GM21717 (cell line): ENCODE results near the gene KRT5.
"Not testable (repeated sequence)": the region's sequence is repeated elsewhere in the genome, so short reads cannot be mapped to it uniquely, and the experiment has no call there.

ENCODE experiments used
- ATAC-seq: cut with Tn5 transposase; IDR thresholded peaks from one replicate; pipeline ENCODE4 v1.9.1; 2021; ENCODE audit warnings: mild to moderate bottlenecking, moderate library complexity; ENCODE audit not compliant: unreplicated experiment

The KRT5 gene

GRCh38 chr12:52497975-52498374 is 22.2 kb downstream of the KRT5 start:
- no peak for ATAC-seq

GRCh38 chr12:52496590-52497071 is 23.6 kb downstream of the KRT5 start:
- ATAC-seq = no peak

DNA sequence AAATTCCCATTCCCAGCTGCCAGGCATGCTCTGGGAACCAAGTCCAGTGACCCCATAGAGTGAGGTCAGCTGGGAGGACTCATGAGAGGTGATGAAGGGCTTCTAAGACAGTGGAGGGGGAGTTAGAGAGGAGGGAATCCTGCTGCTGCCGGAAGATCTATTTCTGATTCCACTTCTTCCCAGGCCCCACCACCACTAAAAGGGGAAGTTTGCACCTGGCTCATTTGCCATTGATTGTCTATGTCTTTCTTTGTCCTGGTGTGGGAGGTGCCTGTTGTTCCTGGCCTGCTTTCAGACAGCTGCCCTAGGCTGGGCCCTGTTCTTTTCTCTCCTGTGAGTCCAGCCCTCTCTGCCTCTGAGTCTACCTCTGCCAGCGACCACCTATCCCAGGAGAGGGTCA is 24.1 kb downstream of the KRT5 start:
- ATAC-seq = no peak

DNA sequence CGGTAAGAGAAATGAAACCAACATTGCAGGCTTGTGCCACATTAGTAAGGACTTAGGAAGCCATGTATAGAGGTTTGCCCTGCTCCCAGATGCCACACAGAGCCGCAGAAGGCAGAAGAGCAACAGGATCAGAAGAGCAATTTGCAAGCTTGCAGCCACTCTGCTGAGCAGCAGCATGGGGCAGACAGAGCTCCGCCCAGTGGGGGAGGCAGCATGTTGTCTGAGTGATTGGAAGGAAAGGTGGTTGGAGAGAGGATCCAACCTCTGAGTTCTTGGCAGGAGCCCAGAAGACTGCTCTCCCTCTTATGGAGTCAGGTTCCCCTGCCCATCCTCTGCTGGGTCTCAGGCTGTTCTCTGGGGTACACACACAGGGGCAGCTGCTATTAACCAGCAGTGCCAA is 24.8 kb downstream of the KRT5 start:
- ATAC-seq = no peak

DNA sequence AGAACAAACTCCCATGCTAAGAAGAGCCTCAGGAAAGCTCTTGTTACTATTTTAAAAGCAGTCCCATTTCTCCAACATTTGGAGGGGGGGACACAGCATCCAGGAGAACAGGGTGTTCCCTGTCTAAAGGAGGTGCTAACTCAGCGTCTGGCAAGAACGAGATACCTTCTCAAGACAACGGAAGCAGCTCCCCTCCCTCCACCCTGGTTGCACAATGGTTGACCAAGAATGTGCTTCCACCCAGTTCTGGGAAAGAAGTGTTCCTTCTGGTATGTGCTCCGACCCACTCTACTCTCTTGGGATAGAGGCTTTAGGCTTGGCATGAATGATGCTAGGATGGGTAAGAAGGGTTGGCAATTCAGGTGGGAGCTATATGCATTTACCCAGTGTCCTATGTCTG is 25.7 kb downstream of the KRT5 start:
- no peak for ATAC-seq

GRCh38 chr12:52494100-52494499 is 26.1 kb downstream of the KRT5 start:
- ATAC-seq = no peak

DNA sequence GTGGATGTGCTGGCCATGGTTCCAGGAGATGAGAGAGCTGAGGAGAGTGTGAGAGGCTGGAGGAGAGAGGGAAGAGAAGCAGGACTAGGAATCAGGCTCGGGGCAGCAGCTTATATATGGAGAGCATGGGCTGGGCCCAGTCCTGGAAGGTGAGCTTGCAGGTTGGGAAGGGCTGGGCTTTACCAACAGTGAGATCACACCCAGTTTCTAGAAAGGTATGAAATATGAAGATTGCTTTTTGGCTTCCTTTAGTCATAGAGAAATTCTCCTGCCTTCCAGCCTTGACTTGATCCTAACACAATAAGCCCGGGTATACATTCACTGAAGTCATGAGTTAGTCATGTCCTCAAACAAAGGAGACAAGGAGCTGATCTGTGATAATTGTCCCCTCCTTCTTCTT is 27.0 kb downstream of the KRT5 start, which contains the start of gene KRT6A:
KRT6A (minus strand) TSS at position 86 of the 400 bp plus-strand sequence; CDS start at position 17, 69 bp downstream.
- no peak for ATAC-seq

DNA sequence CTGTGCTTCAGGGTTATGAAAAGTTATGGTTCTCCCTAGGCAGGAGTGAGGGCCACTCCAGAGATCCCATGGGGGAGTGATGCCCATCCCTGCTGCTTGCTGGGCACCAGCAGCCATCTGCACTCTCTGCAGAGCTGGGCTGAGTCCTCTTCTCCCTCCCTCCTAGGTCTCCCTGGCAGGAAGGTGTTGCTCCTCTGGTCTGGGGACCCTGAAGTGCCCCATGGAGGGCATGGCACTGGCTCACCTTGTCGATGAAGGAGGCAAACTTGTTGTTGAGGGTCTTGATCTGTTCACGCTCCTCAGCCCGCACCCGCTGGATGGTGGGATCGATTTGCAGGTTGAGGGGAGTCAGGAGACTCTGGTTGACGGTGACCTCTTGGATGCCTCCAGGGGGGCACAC is 27.8 kb downstream of the KRT5 start:
- not testable (repeated sequence) for ATAC-seq

- not testable (repeated sequence) for ATAC-seq
These were observed 28.7 kb downstream of the KRT5 start for GRCh38 chr12:52491495-52491894.

DNA sequence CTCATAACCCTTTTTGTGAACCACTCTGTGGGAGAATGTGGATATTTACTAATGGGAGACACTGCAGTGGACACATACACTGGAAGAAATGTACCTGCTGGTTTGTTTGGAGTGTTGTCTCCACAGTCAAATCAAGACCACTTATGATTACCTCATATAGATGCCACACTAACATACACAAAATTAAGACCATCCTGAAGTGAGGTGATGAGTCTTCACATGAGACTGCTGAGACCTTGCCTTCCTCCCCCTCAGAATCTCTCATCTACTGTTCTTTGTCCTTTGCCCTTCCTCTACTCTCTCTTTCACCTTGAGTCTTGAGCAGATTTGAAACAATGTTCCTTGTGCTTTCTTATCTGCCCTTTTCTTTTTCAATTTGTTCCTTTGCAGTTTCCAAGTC is 31.5 kb downstream of the KRT5 start:
- ATAC-seq = no peak

GRCh38 chr12:52487744-52488443 is 32.3 kb downstream of the KRT5 start:
- ATAC-seq = not testable (repeated sequence)

DNA sequence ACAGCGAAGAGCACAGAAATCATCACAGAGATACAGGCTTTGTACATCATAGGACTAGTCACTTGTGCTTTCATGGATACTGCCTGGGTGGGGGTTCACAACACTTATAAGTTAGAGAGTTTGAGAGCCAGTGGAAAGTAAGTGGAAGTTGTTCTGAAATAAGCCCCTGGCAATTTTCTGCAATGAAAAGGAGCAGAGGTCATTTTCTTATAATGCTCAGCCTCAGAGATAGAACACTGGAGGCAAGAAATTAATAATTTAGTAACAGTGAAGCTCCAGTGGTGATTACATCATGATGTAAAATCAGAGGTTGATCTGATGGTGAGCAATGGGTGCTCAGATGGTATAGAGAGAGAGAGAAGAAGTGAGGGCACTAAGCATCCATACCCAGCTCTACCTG is 33.0 kb downstream of the KRT5 start:
- no peak for ATAC-seq

GRCh38 chr12:52486166-52487105 is 33.8 kb downstream of the KRT5 start:
- no peak for ATAC-seq

DNA sequence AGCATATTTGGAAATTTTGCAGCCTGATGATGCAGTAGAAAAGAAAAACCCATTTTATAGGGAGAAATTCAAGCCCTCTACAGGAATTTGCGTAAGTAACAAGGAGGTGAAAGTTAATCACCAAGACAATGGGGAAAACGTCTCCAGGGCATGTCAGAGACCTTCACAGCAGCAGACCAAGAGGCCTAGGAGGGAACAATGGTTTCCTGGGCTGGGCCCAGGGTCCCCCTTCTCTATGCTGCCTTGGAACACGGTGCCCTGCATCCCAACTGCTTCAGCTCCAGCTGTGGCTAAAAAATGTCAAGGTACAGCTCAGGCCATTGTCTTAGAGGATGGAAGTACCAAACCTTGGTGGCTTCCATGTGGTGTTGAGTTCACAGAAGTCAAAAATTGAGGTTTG is 40.1 kb downstream of the KRT5 start:
- ATAC-seq = no peak

DNA sequence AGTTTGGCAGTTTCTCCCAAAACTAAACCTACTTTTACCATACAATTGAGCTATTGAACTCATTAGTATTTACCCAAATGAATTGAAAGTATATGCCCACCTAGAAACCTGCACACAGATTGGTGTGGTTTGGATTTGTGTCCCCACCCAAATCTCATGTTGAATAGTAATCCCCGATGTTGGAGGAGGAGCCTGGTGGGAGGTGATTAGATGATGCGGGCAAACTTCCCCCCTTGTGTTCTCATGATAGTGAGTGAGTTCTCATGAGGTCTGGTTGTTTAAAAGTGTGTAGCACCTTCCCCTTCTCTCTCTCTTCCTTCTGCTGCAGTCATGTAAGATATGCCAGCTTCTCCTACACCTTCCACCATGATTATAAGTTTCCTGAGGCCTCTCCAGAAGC is 42.5 kb downstream of the KRT5 start:
- no peak for ATAC-seq

DNA sequence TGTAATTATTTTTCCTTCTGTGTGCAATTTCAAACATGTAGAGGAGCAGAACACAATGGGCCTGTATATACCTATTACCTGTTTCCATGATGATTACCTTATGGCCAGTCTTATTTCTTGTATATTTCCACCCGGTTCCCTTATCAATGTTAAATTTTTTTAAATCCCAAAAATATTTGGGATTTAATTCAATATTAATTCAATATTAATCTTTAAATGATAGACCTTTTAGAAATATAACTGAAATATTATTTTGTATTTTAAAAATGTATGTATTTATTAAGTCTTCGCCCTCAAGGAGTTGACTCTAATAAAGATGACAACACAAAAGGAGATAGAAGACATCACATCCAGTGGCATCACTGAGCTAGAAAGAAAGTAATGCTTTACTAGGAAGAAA is 46.0 kb downstream of the KRT5 start:
- no peak for ATAC-seq

- no peak for ATAC-seq
These were observed 46.4 kb downstream of the KRT5 start, which contains the start of gene KRT6C for GRCh38 chr12:52473768-52474167. Gene KRT6C (minus strand): TSS chr12:52473805. CDS start chr12:52473737, 68 bp downstream.

GRCh38 chr12:52469853-52470252 is 50.3 kb downstream of the KRT5 start:
- ATAC-seq = no peak

DNA sequence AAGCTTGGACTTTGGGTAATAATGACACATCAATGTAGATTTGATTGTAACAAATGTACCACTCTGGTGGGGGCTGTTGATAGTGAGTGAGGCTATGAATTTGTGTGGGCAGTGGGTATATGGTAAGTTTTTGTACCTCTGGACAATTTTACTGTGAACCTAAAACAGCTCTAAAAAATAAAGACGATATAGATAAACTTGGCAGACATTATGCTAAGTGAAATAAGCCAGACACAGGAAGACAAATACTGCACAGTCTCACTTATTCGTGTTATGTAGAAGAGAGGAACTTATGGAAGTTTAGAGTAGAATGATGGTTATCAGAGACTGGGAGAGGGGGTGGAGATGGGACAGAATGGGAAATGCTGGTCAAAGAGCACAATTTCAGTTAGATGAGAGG is 55.3 kb downstream of the KRT5 start:
- no peak for ATAC-seq
